Prostate gland (tissue), 2 donors: ENCODE results near the gene PDHB.

Source experiments
- POLR2A ChIP-seq: fragments of 450-650 bp; IDR thresholded peaks from one replicate; pipeline ENCODE4 v1.6.1; 2016; ENCODE audit warnings: antibody characterized with exemption, mild to moderate bottlenecking
- POLR2AphosphoS5 ChIP-seq: sonication (generic); formaldehyde crosslinking; IDR thresholded peaks from one replicate; pipeline ENCODE4 v1.6.1; 2017; ENCODE audit warnings: antibody characterized with exemption
- TF ChIP-seq, protein P1 (sequence below), 4 experiments: fragments of 200-600 bp in 2 of 4; fragments of 450-650 bp in 2 of 4; sonication (generic) in 2 of 4; IDR thresholded peaks; 1 replicate in 3 of 4; 2 replicates in 1 of 4; pipeline ENCODE4 v1.5.1; 2016 to 2019; ENCODE audit warnings: antibody characterized with exemption in 4 of 4, mild to moderate bottlenecking in 2 of 4, moderate library complexity in 2 of 4

DNA sequence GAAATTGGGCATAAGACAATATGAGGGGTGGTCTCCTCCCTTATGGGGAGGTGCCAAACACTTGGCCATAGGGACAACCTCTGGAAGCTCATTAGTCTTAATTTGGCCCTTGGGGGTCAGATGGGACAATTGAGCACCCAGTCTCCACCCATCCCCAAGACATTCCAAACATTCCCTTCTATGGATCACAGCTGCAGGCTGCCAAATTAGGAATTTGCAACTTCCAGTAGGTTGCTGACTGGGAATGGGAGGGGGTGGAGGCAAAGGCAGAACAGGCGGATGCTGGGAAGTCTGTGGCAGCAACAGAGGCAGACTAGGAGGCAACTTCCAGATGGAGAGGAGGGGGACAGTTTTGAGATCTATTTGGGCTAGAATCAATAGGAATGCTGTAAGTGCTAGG lies 1.4 kb upstream of the PDHB start:
- TF ChIP-seq, protein P1, sequence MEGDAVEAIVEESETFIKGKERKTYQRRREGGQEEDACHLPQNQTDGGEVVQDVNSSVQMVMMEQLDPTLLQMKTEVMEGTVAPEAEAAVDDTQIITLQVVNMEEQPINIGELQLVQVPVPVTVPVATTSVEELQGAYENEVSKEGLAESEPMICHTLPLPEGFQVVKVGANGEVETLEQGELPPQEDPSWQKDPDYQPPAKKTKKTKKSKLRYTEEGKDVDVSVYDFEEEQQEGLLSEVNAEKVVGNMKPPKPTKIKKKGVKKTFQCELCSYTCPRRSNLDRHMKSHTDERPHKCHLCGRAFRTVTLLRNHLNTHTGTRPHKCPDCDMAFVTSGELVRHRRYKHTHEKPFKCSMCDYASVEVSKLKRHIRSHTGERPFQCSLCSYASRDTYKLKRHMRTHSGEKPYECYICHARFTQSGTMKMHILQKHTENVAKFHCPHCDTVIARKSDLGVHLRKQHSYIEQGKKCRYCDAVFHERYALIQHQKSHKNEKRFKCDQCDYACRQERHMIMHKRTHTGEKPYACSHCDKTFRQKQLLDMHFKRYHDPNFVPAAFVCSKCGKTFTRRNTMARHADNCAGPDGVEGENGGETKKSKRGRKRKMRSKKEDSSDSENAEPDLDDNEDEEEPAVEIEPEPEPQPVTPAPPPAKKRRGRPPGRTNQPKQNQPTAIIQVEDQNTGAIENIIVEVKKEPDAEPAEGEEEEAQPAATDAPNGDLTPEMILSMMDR (IDR thresholded peaks at IDR 0.05): no peak
- TF ChIP-seq POLR2A: no peak
- no peak for TF ChIP-seq POLR2AphosphoS5
